Inflammatory macrophage treated with lipopolysaccharide for 4 hours (primary cell): ENCODE results near the gene NR0B1.

Experiments used
- DNase-seq: peaks from one replicate; pipeline ENCODE4 v3.0.0-alpha.2; 2020

The NR0B1 gene

DNA sequence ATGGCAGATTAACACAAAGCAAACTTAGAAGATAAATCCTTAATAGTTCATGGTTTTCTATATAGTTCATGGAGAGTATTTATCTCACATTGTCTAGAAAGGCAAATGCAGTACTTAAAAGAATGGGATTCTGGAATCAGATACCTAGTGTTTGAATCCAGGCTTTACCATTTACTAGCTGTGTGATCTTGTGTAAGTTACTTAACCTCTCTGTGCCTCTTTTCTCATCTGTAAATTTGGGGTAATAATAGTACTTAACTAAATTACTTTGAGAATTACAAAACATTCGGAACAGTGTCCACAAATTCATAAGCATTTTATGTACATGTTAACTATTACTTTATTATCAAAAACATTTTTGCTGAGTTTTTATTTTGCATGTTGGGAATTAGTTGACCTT, 46.4 kb downstream of the NR0B1 start:
- no peak for DNase-seq

DNA sequence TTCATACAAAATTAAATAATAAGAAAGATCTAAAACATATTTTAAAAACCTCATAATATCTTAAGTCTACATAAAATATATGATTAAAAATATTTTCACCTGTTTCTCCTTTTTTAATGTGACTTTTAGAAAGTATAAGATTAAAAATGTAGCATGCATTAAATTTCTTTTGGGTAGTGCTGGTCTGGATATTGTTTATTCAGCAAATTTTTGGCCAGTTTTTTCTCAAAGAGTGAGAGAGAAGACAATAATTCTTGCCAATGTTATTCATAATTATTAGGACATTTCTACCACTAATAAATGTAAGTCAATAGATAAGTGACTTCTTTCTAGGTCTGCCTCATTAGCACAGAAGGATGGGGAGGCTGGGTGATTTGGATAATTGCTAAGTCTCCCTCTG, 48.2 kb downstream of the NR0B1 start:
- DNase-seq, result no peak

- no peak for DNase-seq
These were observed 49.3 kb downstream of the NR0B1 start for GRCh38 chrX:30259927-30260326.
